Neural cell (in vitro differentiated cells): ENCODE data around the gene DGKD. TPM values are rescaled to one million over a fixed set of nuclear protein-coding genes. Genes with fewer than 3 reads are reported as not detected.

ENCODE experiments used
- H2AFZ ChIP-seq: fragments of 200-600, 300-800 bp; sonication (generic), shearing (Covaris generic); 2 replicates; pipeline ENCODE4 v1.6.0; 2014; ENCODE audit warnings: low read depth, mild to moderate bottlenecking, antibody characterized with exemption, low read length, moderate library complexity
- H3F3A ChIP-seq: fragments of 200-600 bp; shearing (Covaris generic); 2 replicates; pipeline ENCODE4 v1.6.1; 2016; ENCODE audit warnings: mild to moderate bottlenecking, moderate library complexity, mixed read lengths, antibody characterized with exemption, low read length; ENCODE audit not compliant: insufficient read depth, poor library complexity, severe bottlenecking
- H3K27ac ChIP-seq: fragments of 200-600, 300-800 bp; sonication (generic), shearing (Covaris generic); 2 replicates; pipeline ENCODE4 v1.5.1; 2014; ENCODE audit warnings: mild to moderate bottlenecking, low read length, moderate library complexity
- H3K27me3 ChIP-seq: fragments of 300-800, 200-600 bp; sonication (generic), shearing (Covaris generic); 2 replicates; pipeline ENCODE4 v1.6.0; 2014; ENCODE audit warnings: mild to moderate bottlenecking, low read depth, low read length, moderate library complexity; ENCODE audit not compliant: insufficient read depth
- H3K36me3 ChIP-seq: fragments of 300-800, 200-600 bp; sonication (generic), shearing (Covaris generic); 2 replicates; pipeline ENCODE4 v1.5.1; 2014; ENCODE audit warnings: mild to moderate bottlenecking, antibody characterized with exemption, low read length, moderate library complexity; ENCODE audit not compliant: insufficient read depth
- H3K4me2 ChIP-seq: fragments of 300-800, 200-600 bp; sonication (generic), shearing (Covaris generic); 2 replicates; pipeline ENCODE4 v1.6.0; 2014; ENCODE audit warnings: mild to moderate bottlenecking, low read length
- H3K4me3 ChIP-seq: fragments of 300-800, 200-600 bp; sonication (generic), shearing (Covaris generic); 2 replicates; pipeline ENCODE4 v1.5.1; 2014; ENCODE audit warnings: mild to moderate bottlenecking, low read length, moderate library complexity
- H3K79me2 ChIP-seq: fragments of 200-600 bp; shearing (Covaris generic); replicated peaks from 2 replicates; pipeline ENCODE4 v1.6.0; 2014; ENCODE audit warnings: mild to moderate bottlenecking, low read length, moderate library complexity; ENCODE audit not compliant: insufficient read depth
- H3K9ac ChIP-seq: fragments of 300-800, 200-600 bp; sonication (generic), shearing (Covaris generic); 2 replicates; pipeline ENCODE4 v1.6.1; 2016; ENCODE audit warnings: mild to moderate bottlenecking, low read length, mixed read lengths
- H3K9me2 ChIP-seq: fragments of 200-600 bp; shearing (Covaris generic); 2 replicates; pipeline ENCODE4 v1.6.1; 2016; ENCODE audit warnings: mild to moderate bottlenecking, low read length, mixed read lengths; ENCODE audit not compliant: insufficient read depth
- H3K9me3 ChIP-seq: fragments of 200-600, 300-800 bp; sonication (generic), shearing (Covaris generic); 2 replicates; pipeline ENCODE4 v1.6.1; 2016; ENCODE audit warnings: mild to moderate bottlenecking, mixed run types, low read length, moderate library complexity, mixed read lengths
- H4K20me1 ChIP-seq: fragments of 200-600 bp; shearing (Covaris generic); 2 replicates; pipeline ENCODE4 v1.6.1; 2016; ENCODE audit warnings: mild to moderate bottlenecking, mixed run types; ENCODE audit not compliant: insufficient read depth
- CTCF ChIP-seq: fragments of 450-650 bp; IDR thresholded peaks from 2 replicates; pipeline ENCODE4 v1.5.1; 2014; ENCODE audit warnings: antibody characterized with exemption, mild to moderate bottlenecking, moderate library complexity; ENCODE audit not compliant: poor library complexity, severe bottlenecking
- EP300 ChIP-seq: fragments of 450-650 bp; conservative IDR thresholded peaks from 2 replicates; pipeline ENCODE4 v1.6.1; 2014; ENCODE audit warnings: antibody characterized with exemption, mild to moderate bottlenecking, moderate library complexity; ENCODE audit not compliant: poor library complexity, severe bottlenecking
- EZH2 ChIP-seq: fragments of 200-600, 300-800 bp; shearing (Covaris generic), sonication (generic); IDR thresholded peaks from 2 replicates; pipeline ENCODE4 v1.6.1; 2014; ENCODE audit warnings: antibody characterized with exemption, low read length, borderline replicate concordance, mild to moderate bottlenecking; ENCODE audit not compliant: insufficient read depth, poor library complexity, severe bottlenecking
- MXI1 ChIP-seq: fragments of 450-650 bp; conservative IDR thresholded peaks from 2 replicates; pipeline ENCODE4 v1.6.1; 2014; ENCODE audit warnings: antibody characterized with exemption, mild to moderate bottlenecking; ENCODE audit not compliant: poor library complexity, severe bottlenecking
- POLR2AphosphoS5 ChIP-seq: IDR thresholded peaks from 2 replicates; pipeline ENCODE4 v1.6.1; 2012
- RAD21 ChIP-seq: fragments of 450-650 bp; conservative IDR thresholded peaks from 2 replicates; pipeline ENCODE4 v1.6.1; 2014; ENCODE audit warnings: antibody characterized with exemption, mild to moderate bottlenecking, moderate library complexity
- SMC3 ChIP-seq: fragments of 450-650 bp; conservative IDR thresholded peaks from 2 replicates; pipeline ENCODE4 v1.6.1; 2014; ENCODE audit warnings: antibody characterized with exemption, mild to moderate bottlenecking, moderate library complexity; ENCODE audit not compliant: poor library complexity
- TAF1 ChIP-seq: IDR thresholded peaks from 2 replicates; pipeline ENCODE4 v1.6.1; 2012; ENCODE audit warnings: low read depth
- polyA plus RNA-seq: library from polyadenylated mRNA; depleted of rRNA; stranded (reverse); fragments of >200 nt; gene quantifications from 2 replicates; pipeline ENCODE4 v1.2.3, GENCODE V29; 2014
- TF ChIP-seq, protein P1 (sequence below): IDR thresholded peaks from 2 replicates; pipeline ENCODE4 v1.6.1; 2012; ENCODE audit warnings: borderline replicate concordance

The DGKD gene
- polyA plus RNA-seq, 1 donor from 2014 or later: 36.4 TPM

DNA sequence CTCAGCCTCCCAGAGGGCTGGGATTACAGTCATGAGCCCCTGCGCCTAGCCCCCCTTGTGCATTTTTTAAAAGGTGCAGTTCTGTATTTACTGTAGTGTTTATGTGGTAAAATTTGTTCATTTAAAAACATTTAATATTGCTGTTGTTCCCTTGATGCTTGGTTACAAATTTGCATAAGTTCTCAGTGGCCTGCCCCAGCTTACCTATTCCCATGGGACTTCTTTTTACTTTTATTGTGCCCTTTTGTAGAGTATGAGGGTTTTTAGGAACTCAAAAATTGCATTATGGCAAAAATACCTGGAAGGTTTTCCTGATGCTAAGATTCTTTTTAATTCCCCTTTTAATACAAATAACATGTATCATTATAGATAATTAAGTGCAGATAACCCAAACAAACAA, 63.0 kb downstream of the DGKD start:
- Histone ChIP-seq H3K4me2 (no peak overlapping the region), H3K36me3 (no peaks in the 10 kb centered on the region), H3K27me3 (no peaks in the 10 kb centered on the region), H3K9me3 (no peaks in the 10 kb centered on the region), H3F3A (no peaks in the 10 kb centered on the region), H4K20me1 (no peaks in the 10 kb centered on the region), H3K79me2 (no peaks in the 10 kb centered on the region), H3K9ac (no peak overlapping the region), H3K27ac (no peak overlapping the region), H3K9me2 (no peaks in the 10 kb centered on the region), H2AFZ (no peak overlapping the region), H3K4me3 (no peak overlapping the region)
- TF ChIP-seq, protein P1, sequence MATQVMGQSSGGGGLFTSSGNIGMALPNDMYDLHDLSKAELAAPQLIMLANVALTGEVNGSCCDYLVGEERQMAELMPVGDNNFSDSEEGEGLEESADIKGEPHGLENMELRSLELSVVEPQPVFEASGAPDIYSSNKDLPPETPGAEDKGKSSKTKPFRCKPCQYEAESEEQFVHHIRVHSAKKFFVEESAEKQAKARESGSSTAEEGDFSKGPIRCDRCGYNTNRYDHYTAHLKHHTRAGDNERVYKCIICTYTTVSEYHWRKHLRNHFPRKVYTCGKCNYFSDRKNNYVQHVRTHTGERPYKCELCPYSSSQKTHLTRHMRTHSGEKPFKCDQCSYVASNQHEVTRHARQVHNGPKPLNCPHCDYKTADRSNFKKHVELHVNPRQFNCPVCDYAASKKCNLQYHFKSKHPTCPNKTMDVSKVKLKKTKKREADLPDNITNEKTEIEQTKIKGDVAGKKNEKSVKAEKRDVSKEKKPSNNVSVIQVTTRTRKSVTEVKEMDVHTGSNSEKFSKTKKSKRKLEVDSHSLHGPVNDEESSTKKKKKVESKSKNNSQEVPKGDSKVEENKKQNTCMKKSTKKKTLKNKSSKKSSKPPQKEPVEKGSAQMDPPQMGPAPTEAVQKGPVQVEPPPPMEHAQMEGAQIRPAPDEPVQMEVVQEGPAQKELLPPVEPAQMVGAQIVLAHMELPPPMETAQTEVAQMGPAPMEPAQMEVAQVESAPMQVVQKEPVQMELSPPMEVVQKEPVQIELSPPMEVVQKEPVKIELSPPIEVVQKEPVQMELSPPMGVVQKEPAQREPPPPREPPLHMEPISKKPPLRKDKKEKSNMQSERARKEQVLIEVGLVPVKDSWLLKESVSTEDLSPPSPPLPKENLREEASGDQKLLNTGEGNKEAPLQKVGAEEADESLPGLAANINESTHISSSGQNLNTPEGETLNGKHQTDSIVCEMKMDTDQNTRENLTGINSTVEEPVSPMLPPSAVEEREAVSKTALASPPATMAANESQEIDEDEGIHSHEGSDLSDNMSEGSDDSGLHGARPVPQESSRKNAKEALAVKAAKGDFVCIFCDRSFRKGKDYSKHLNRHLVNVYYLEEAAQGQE: no peak
- TF ChIP-seq MXI1 (no peak), EZH2 (no peak), POLR2AphosphoS5 (no peak), CTCF (no peak), TAF1 (no peak), SMC3 (no peak), EP300 (no peak), RAD21 (no peak)

DNA sequence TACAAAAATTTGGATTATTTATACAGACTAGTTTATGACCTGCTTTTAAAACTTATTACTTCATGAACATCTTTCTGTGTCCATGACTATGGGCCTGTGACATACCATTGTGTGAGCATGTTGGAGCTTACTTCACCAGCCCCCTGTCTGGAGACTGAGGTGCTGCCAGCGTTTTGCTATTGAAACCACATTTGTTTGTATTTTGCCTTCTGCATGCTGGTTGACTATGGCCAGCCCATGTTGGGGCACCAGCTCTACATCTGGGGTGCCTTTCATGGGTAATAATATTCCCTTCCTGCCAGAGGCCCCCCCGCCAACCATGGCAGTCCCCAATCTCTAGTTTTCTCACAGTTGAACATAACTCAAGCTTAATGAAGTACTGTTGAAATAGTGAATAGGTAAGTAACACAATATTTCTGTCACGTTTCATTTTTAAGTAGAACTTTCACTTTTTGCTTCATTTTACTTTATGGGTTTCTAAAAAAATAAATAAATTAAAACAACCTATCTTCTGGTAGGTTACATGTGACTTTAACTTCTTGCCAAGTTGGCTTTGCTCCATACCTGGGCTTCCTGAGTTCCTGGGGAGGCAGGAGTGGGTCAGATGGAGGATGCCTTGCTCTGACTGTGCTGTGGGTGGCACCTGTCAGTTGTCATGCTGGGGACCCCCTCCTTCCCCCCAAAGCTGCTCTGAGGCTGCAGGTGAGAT, 63.9 kb downstream of the DGKD start:
- no peaks in the 10 kb centered on the region for H3K9me2 ChIP-seq
- no peaks in the 10 kb centered on the region for H3K9me3 ChIP-seq
- H3K27me3 ChIP-seq: no peaks in the 10 kb centered on the region
- no peaks in the 10 kb centered on the region for H3F3A ChIP-seq
- no peak overlapping the region for H3K4me2 ChIP-seq
- H3K27ac ChIP-seq: no peak overlapping the region
- no peaks in the 10 kb centered on the region for H4K20me1 ChIP-seq
- TF ChIP-seq POLR2AphosphoS5: no peak
- no peak for TF ChIP-seq RAD21
- no peak for TF ChIP-seq EZH2
- TF ChIP-seq MXI1: no peak
- TF ChIP-seq SMC3: no peak
- TF ChIP-seq, protein P1: no peak
- no peak for TF ChIP-seq CTCF
- TF ChIP-seq EP300: no peak
- TF ChIP-seq TAF1: no peak
- no peak overlapping the region for H3K9ac ChIP-seq
- no peaks in the 10 kb centered on the region for H3K79me2 ChIP-seq
- no peaks in the 10 kb centered on the region for H3K36me3 ChIP-seq
- no peak overlapping the region for H2AFZ ChIP-seq
- H3K4me3 ChIP-seq: no peak overlapping the region
